ENCODE measurements around the gene NT5M. TPM values are rescaled to one million over a fixed set of nuclear protein-coding genes. Genes with fewer than 3 reads are reported as not detected.
A peak's percentile ranks its signal among the peaks of the same experiment; 100 is the strongest.

NT5M gene
- total RNA-seq, 1 donor from 2014 or later: 0.93 TPM

DNA sequence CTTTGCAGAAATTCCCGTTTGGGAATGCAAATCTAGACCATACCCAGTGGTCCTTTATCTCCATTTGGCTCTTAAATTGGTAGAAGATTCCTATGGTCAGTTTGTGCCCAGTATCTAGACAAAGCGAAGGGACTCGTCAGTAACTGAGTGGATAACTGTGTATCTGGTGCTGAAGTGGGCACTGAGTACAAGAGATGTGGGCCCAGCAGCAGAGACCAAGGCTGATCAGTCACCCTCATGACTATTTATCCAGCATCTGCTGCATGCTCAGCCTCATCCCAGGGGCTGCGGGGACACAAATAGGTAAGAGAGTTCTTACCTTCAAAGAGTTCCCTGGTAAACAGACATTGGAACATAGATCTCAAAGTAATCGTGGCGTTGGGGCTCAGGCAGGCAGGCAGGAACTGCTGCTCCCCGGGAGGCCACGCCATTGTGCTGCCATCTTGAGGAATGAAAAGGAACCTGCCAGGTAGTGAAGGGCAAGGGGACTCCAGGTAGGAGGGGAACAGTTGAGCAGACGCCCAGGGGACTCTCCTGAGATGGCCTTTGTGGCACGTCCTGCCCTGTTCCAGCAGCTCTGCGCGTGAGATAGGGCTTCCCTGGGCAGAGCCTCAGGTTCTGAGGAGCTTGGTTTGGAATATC lies 10.3 kb downstream of the NT5M start:
- intact Hi-C loops (cut with micrococcal nuclease): loop anchor here (10.0 kb wide), 1 partner anchor 169 kb away; no protein-coding TSS in a partner anchor
- no peaks in the 10 kb centered on the region for H3K36me3 Mint-ChIP-seq (ENCODE audit: low read depth)
- peak; percentile 38 for DNase-seq
- H3K27me3 Mint-ChIP-seq: no peaks in the 10 kb centered on the region
- ATAC-seq (ENCODE audit: low read depth): peak; percentile 97
- no peaks in the 10 kb centered on the region for H3K9me3 Mint-ChIP-seq
- H3K4me3 Mint-ChIP-seq: no peak overlapping the region
- H3K4me1 Mint-ChIP-seq: no peaks in the 10 kb centered on the region
- H3K27ac Mint-ChIP-seq: no peak overlapping the region
- ChIA-PET POLR2A (interaction anchor here (0.6 kb wide), 1 partner anchor 165 kb away, joined by 3 read pairs; no protein-coding TSS in a partner anchor), CTCF (interaction anchor here (0.6 to 1.2 kb wide), 4 partner anchors 21 to 400 kb away, joined by 3 to 6 read pairs (median 3); no protein-coding TSS in a partner anchor)
- TF ChIP-seq, protein P1, sequence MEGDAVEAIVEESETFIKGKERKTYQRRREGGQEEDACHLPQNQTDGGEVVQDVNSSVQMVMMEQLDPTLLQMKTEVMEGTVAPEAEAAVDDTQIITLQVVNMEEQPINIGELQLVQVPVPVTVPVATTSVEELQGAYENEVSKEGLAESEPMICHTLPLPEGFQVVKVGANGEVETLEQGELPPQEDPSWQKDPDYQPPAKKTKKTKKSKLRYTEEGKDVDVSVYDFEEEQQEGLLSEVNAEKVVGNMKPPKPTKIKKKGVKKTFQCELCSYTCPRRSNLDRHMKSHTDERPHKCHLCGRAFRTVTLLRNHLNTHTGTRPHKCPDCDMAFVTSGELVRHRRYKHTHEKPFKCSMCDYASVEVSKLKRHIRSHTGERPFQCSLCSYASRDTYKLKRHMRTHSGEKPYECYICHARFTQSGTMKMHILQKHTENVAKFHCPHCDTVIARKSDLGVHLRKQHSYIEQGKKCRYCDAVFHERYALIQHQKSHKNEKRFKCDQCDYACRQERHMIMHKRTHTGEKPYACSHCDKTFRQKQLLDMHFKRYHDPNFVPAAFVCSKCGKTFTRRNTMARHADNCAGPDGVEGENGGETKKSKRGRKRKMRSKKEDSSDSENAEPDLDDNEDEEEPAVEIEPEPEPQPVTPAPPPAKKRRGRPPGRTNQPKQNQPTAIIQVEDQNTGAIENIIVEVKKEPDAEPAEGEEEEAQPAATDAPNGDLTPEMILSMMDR (IDR thresholded peaks at IDR 0.05): no peak

DNA sequence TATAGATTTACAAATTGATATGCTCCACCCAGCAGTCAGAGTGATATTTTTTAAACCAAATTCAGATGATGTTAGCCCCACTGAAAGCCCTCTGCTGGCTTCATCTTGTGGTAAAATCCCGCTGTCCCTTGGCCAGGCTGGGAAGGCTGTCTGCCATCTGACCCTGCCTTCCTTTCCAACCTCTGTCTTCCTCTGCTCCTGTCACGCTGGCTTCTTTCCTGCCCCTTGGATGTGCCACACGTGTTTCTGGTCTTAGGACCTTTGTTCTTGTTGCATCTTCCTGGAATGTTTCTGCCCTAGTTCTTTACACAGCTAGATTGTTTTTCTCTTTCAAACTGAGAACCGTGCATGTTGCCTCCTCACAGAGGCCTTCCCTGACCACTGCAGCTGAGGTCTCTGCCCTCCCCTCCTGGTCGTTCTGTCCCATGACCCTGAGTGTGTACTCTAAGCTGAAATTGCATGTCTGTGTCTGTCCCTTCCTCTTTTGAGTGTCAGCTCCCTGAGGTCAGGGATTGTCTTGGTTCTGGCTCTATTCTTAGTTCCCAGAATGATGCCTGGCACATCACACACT lies 11.4 kb downstream of the NT5M start:
- CTCF ChIA-PET: interaction anchor here (1.6 kb wide), 1 partner anchor 9 kb away, joined by 3 read pairs; no protein-coding TSS in a partner anchor
- intact Hi-C loops (cut with micrococcal nuclease): loop anchor here (10.0 kb wide), 1 partner anchor 170 kb away; no protein-coding TSS in a partner anchor
- Mint-ChIP-seq H3K27ac (no peak overlapping the region), H3K4me1 (no peaks in the 10 kb centered on the region), H3K36me3 (ENCODE audit: low read depth) (no peaks in the 10 kb centered on the region), H3K9me3 (no peaks in the 10 kb centered on the region), H3K4me3 (no peak overlapping the region), H3K27me3 (no peaks in the 10 kb centered on the region)
- TF ChIP-seq, protein P1 (IDR thresholded peaks at IDR 0.05): no peak
- ATAC-seq (ENCODE audit: low read depth) (no peak), DNase-seq (no peak)
- POLR2A ChIA-PET: no interaction called here

DNA sequence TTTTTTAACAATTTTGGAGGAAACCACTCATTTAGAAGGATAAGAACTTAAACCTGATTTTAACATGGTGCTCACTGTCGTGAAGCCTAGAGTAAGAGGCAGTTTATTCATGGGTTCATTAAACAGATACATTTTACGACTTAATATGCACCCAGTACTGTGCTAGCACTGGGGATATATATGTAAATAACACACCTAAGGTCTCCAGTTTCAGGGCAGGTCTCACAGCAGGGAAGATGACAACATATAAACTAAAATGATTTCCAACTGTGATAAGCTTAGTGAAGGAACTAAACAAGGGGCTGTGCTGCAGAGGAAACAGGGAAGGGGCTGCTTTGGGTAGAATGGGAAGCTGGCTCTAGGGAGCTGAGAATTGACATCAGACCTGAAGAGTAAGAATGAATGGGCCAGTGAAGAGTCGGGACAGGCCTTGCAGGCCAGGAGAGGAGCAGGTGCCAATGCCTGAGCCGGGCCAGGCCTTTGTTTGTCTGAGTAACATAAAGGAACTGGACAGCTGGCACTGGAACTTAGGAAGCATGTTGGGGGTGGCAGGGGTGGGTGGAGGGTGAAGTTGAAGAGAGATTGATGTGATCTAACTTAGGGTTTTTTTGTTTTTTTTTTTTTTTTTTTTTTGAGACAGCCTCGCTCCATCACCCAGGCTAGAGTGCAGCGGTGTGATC lies 12.1 kb downstream of the NT5M start:
- ATAC-seq (ENCODE audit: low read depth): no peak
- H3K4me3 Mint-ChIP-seq: no peak overlapping the region
- TF ChIP-seq, protein P1 (IDR thresholded peaks at IDR 0.05): no peak
- H3K4me1 Mint-ChIP-seq: no peaks in the 10 kb centered on the region
- H3K27ac Mint-ChIP-seq: no peak overlapping the region
- intact Hi-C loops (cut with micrococcal nuclease): loop anchor here (10.0 kb wide), 1 partner anchor 170 kb away; no protein-coding TSS in a partner anchor
- H3K36me3 Mint-ChIP-seq (ENCODE audit: low read depth): no peaks in the 10 kb centered on the region
- H3K9me3 Mint-ChIP-seq: no peaks in the 10 kb centered on the region
- H3K27me3 Mint-ChIP-seq: no peaks in the 10 kb centered on the region
- no peak for DNase-seq
- ChIA-PET CTCF (interaction anchor here (0.6 to 1.6 kb wide), 3 partner anchors 10 to 320 kb away, joined by 3 read pairs; no protein-coding TSS in a partner anchor), POLR2A (no interaction called here)

DNA sequence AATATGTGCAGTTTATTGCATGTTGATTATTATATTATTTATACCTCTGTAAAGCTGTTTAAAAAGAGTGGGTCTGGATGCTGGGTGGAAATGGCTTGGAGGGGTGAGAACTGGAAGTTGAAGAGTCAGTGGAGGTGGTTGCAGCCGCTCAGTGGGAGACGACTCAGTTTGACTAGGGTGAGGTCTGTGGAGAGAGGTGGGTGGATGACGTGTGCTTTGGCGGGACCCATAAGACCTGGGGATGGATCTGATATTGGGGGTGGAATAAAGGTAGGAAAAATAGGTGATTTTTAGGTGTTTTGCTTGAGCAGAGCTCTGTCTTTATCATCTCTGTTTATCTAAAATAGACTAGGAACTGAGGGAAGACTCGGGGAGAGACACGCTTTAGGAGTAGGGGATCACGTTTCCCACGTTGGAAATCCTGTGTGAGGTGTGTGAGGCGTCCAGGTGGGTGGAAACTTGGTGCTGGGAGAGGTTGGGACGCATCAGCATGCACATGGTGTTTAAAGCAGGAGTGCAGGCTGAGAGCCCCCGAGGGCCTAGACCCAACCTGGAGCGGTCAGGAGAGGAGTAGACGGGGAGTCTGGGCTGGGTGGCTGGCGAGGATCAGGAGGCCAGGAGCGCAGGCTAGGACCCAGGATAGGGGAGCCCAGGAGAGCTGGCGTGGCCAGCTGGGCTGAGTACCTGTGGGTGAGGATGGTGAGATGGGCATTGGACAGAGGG lies 17.2 kb downstream of the NT5M start:
- no peak overlapping the region for H3K4me3 Mint-ChIP-seq
- TF ChIP-seq, protein P1 (IDR thresholded peaks at IDR 0.05): no peak
- no peaks in the 10 kb centered on the region for H3K9me3 Mint-ChIP-seq
- ATAC-seq (ENCODE audit: low read depth) (no peak), DNase-seq (no peak)
- no peaks in the 10 kb centered on the region for H3K27me3 Mint-ChIP-seq
- CTCF ChIA-PET: no interaction called here
- H3K36me3 Mint-ChIP-seq (ENCODE audit: low read depth): no peaks in the 10 kb centered on the region
- intact Hi-C loops (cut with micrococcal nuclease): no loop called here
- no peaks in the 10 kb centered on the region for H3K4me1 Mint-ChIP-seq
- no peak overlapping the region for H3K27ac Mint-ChIP-seq
- POLR2A ChIA-PET: interaction anchor here (0.6 kb wide), 1 partner anchor 18 kb away, joined by 3 read pairs; no protein-coding TSS in a partner anchor

Data from activated B cell treated with CpG ODN at 0.5 μM for 24 hours (primary cell).